Erythroblast (primary cell): ENCODE measurements around the gene VRK3.

ENCODE experiments used
- GATA1 ChIP-seq: IDR thresholded peaks from 2 replicates; pipeline ENCODE4 v1.6.1; 2011; ENCODE audit warnings: low read depth, mild to moderate bottlenecking, control low read depth, low read length, moderate library complexity
- POLR2A ChIP-seq: IDR thresholded peaks from 2 replicates; pipeline ENCODE4 v1.6.1; 2011; ENCODE audit warnings: mild to moderate bottlenecking, low read length

DNA sequence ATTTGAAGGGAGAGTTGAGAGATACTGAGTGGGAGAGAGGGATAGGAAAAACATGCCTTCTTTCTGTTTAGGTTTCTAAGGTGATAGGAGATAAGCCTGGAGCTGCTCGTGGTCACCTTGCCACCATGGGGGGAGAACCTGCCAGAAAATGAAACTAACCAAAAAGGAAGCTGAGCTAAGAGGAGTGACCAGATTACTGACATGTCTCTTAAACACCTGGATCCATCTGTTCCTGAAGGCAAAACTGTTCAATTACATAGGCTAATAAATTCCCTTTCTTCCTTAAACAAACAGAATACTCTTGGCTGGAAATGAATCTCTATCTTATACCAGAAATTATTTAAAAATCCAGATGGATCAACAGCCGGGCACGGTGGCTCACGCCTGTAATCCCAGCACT lies 27.9 kb upstream of the VRK3 start:
- no peak for TF ChIP-seq POLR2A
- TF ChIP-seq GATA1: no peak
